ENCODE results near the gene PPP1R13B.

DNA sequence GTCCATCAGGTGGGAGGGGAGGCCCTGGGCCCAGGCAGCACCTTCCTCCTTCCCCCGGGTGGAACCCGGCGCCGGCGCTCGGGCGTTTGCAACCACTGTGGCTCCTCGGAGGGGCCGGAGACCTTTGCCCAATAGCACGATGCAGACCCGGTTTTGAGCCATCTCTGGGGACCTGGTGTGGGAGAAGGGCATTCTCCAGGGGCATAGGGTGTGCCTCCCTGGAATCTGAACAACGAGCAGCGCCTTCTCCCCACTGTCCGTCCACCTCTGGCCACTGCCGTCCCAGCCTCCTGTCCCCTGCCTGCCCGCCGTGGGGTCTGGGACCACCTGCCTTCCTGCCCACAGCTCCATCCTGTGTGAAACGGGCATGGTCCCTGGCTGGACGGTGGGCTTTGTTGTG lies 119.2 kb downstream of the PPP1R13B start:
- TF ChIP-seq, protein P1, sequence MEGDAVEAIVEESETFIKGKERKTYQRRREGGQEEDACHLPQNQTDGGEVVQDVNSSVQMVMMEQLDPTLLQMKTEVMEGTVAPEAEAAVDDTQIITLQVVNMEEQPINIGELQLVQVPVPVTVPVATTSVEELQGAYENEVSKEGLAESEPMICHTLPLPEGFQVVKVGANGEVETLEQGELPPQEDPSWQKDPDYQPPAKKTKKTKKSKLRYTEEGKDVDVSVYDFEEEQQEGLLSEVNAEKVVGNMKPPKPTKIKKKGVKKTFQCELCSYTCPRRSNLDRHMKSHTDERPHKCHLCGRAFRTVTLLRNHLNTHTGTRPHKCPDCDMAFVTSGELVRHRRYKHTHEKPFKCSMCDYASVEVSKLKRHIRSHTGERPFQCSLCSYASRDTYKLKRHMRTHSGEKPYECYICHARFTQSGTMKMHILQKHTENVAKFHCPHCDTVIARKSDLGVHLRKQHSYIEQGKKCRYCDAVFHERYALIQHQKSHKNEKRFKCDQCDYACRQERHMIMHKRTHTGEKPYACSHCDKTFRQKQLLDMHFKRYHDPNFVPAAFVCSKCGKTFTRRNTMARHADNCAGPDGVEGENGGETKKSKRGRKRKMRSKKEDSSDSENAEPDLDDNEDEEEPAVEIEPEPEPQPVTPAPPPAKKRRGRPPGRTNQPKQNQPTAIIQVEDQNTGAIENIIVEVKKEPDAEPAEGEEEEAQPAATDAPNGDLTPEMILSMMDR (IDR thresholded peaks at IDR 0.05 in 2 of 3, conservative IDR thresholded peaks at IDR 0.05 in 1 of 3; ENCODE audit: borderline replicate concordance in 1 of 3, insufficient read depth in 1 of 3, low read depth in 2 of 3, low read length in 2 of 3), result no peak
- TF ChIP-seq RAD21 (IDR thresholded peaks at IDR 0.05; ENCODE audit: low read depth) (no peak), POLR2AphosphoS5 (IDR thresholded peaks at IDR 0.05; ENCODE audit: low read depth, low read length) (no peak), EZH2 (IDR thresholded peaks at IDR 0.05) (no peak), ZNF274 (IDR thresholded peaks at IDR 0.05; ENCODE audit: low read depth, low read length) (no peak), YY1 (IDR thresholded peaks at IDR 0.05; ENCODE audit: extremely low read depth, insufficient replicate concordance, low read depth, low read length) (no peak)
